Measurements from ENCODE around the gene LMO1.

LMO1 gene

GRCh38 chr11:8257003-8257664 is 6.5 kb downstream of the LMO1 start:
- no CpG with 5 or more reads among the region's 4 CpGs for WGBS (ENCODE audit: insufficient coverage, insufficient read length)
- Histone ChIP-seq H3K4me1 (ENCODE audit: control insufficient read depth, insufficient read depth, low read length) (peaks cover under 1% of the 10 kb centered on the region), H3K4me3 (ENCODE audit: low read length) (no peak overlapping the region), H3K27ac (ENCODE audit: low read length) (no peak overlapping the region), H3K9me3 (ENCODE audit: control insufficient read depth, insufficient read depth, low read length) (no peaks in the 10 kb centered on the region), H3K36me3 (ENCODE audit: control insufficient read depth, insufficient read depth, low read length) (no peaks in the 10 kb centered on the region), H3K27me3 (ENCODE audit: control insufficient read depth, insufficient read depth, low read length) (peaks cover 16% of the 10 kb centered on the region)
- no peak for DNase-seq (ENCODE audit: low read depth, low spot score)

GRCh38 chr11:8256271-8257002 is 7.2 kb downstream of the LMO1 start:
- H3K9me3 ChIP-seq (ENCODE audit: control insufficient read depth, insufficient read depth, low read length), result no peaks in the 10 kb centered on the region
- H3K27me3 ChIP-seq (ENCODE audit: control insufficient read depth, insufficient read depth, low read length), result peaks cover 9% of the 10 kb centered on the region; the same call in 1 of the 2 replicates
- no peaks in the 10 kb centered on the region for H3K36me3 ChIP-seq (ENCODE audit: control insufficient read depth, insufficient read depth, low read length)
- H3K4me1 ChIP-seq (ENCODE audit: control insufficient read depth, insufficient read depth, low read length), result no peaks in the 10 kb centered on the region
- no peak for DNase-seq (ENCODE audit: low read depth, low spot score)
- H3K4me3 ChIP-seq (ENCODE audit: low read length), result no peak overlapping the region
- no CpG with 5 or more reads among the region's 5 CpGs for WGBS (ENCODE audit: insufficient coverage, insufficient read length)
- H3K27ac ChIP-seq (ENCODE audit: low read length), result no peak overlapping the region

- Histone ChIP-seq H3K27ac (ENCODE audit: low read length) (no peak overlapping the region), H3K9me3 (ENCODE audit: control insufficient read depth, insufficient read depth, low read length) (no peaks in the 10 kb centered on the region), H3K27me3 (ENCODE audit: control insufficient read depth, insufficient read depth, low read length) (no peaks in the 10 kb centered on the region), H3K4me1 (ENCODE audit: control insufficient read depth, insufficient read depth, low read length) (no peaks in the 10 kb centered on the region), H3K36me3 (ENCODE audit: control insufficient read depth, insufficient read depth, low read length) (no peaks in the 10 kb centered on the region), H3K4me3 (ENCODE audit: low read length) (no peak overlapping the region)
- no peak for DNase-seq (ENCODE audit: low read depth, low spot score)
- WGBS (ENCODE audit: insufficient coverage, insufficient read length), result no CpG with 5 or more reads among the region's 12 CpGs
Observed at GRCh38 chr11:8253566-8253965, 10.1 kb downstream of the LMO1 start.

GRCh38 chr11:8252946-8253345 is 10.7 kb downstream of the LMO1 start:
- H3K4me3 ChIP-seq (ENCODE audit: low read length), result no peak overlapping the region
- H3K27me3 ChIP-seq (ENCODE audit: control insufficient read depth, insufficient read depth, low read length), result no peaks in the 10 kb centered on the region
- no peaks in the 10 kb centered on the region for H3K4me1 ChIP-seq (ENCODE audit: control insufficient read depth, insufficient read depth, low read length)
- no peak for DNase-seq (ENCODE audit: low read depth, low spot score)
- H3K9me3 ChIP-seq (ENCODE audit: control insufficient read depth, insufficient read depth, low read length), result no peaks in the 10 kb centered on the region
- no CpG with 5 or more reads among the region's 5 CpGs for WGBS (ENCODE audit: insufficient coverage, insufficient read length)
- H3K27ac ChIP-seq (ENCODE audit: low read length), result no peak overlapping the region
- no peaks in the 10 kb centered on the region for H3K36me3 ChIP-seq (ENCODE audit: control insufficient read depth, insufficient read depth, low read length)

- Histone ChIP-seq H3K27me3 (ENCODE audit: control insufficient read depth, insufficient read depth, low read length) (no peaks in the 10 kb centered on the region), H3K9me3 (ENCODE audit: control insufficient read depth, insufficient read depth, low read length) (no peaks in the 10 kb centered on the region), H3K4me1 (ENCODE audit: control insufficient read depth, insufficient read depth, low read length) (no peaks in the 10 kb centered on the region), H3K27ac (ENCODE audit: low read length) (no peak overlapping the region), H3K36me3 (ENCODE audit: control insufficient read depth, insufficient read depth, low read length) (no peaks in the 10 kb centered on the region), H3K4me3 (ENCODE audit: low read length) (no peak overlapping the region)
- DNase-seq (ENCODE audit: low read depth, low spot score), result no peak
- no CpG with 5 or more reads among the region's 5 CpGs for whole genome bisulfite sequencing (ENCODE audit: insufficient coverage, insufficient read length)
Observed at GRCh38 chr11:8252388-8252787, 11.3 kb downstream of the LMO1 start.

- Histone ChIP-seq H3K27ac (ENCODE audit: low read length) (no peak overlapping the region), H3K36me3 (ENCODE audit: control insufficient read depth, insufficient read depth, low read length) (no peaks in the 10 kb centered on the region)
- 100% methylated on average over 4 of the region's 10 CpGs for WGBS (ENCODE audit: insufficient coverage, insufficient read length)
Observed at GRCh38 chr11:8251616-8252295, 11.9 kb downstream of the LMO1 start.

GRCh38 chr11:8250981-8251615 is 12.6 kb downstream of the LMO1 start:
- H3K27ac ChIP-seq (ENCODE audit: low read length), result no peak overlapping the region
- no CpG with 5 or more reads among the region's 11 CpGs for WGBS (ENCODE audit: insufficient coverage, insufficient read length)
- H3K36me3 ChIP-seq (ENCODE audit: control insufficient read depth, insufficient read depth, low read length), result no peaks in the 10 kb centered on the region
- H3K4me1 ChIP-seq (ENCODE audit: control insufficient read depth, insufficient read depth, low read length), result no peaks in the 10 kb centered on the region
- DNase-seq (ENCODE audit: low read depth, low spot score), result no peak
- no peak overlapping the region for H3K4me3 ChIP-seq (ENCODE audit: low read length)
- H3K9me3 ChIP-seq (ENCODE audit: control insufficient read depth, insufficient read depth, low read length), result no peaks in the 10 kb centered on the region
- no peaks in the 10 kb centered on the region for H3K27me3 ChIP-seq (ENCODE audit: control insufficient read depth, insufficient read depth, low read length)

More at GRCh38 chr11:8251616-8252295, 11.9 kb downstream of the LMO1 start:
- DNase-seq (ENCODE audit: low read depth, low spot score), result no peak
- H3K4me3 ChIP-seq (ENCODE audit: low read length), result no peak overlapping the region
- no peaks in the 10 kb centered on the region for H3K27me3 ChIP-seq (ENCODE audit: control insufficient read depth, insufficient read depth, low read length)
- H3K4me1 ChIP-seq (ENCODE audit: control insufficient read depth, insufficient read depth, low read length), result no peaks in the 10 kb centered on the region
- H3K9me3 ChIP-seq (ENCODE audit: control insufficient read depth, insufficient read depth, low read length), result no peaks in the 10 kb centered on the region

GRCh38 chr11:8250434-8250833 is 13.2 kb downstream of the LMO1 start:
- WGBS (ENCODE audit: insufficient coverage, insufficient read length), result no CpG with 5 or more reads among the region's 5 CpGs
- Histone ChIP-seq H3K36me3 (ENCODE audit: control insufficient read depth, insufficient read depth, low read length) (no peaks in the 10 kb centered on the region), H3K9me3 (ENCODE audit: control insufficient read depth, insufficient read depth, low read length) (no peaks in the 10 kb centered on the region), H3K4me1 (ENCODE audit: control insufficient read depth, insufficient read depth, low read length) (no peaks in the 10 kb centered on the region), H3K27me3 (ENCODE audit: control insufficient read depth, insufficient read depth, low read length) (no peaks in the 10 kb centered on the region), H3K4me3 (ENCODE audit: low read length) (no peak overlapping the region), H3K27ac (ENCODE audit: low read length) (no peak overlapping the region)
- no peak for DNase-seq (ENCODE audit: low read depth, low spot score)

GRCh38 chr11:8249482-8249881 is 14.2 kb downstream of the LMO1 start:
- WGBS (ENCODE audit: insufficient coverage, insufficient read length), result no CpG with 5 or more reads among the region's 6 CpGs
- Histone ChIP-seq H3K27me3 (ENCODE audit: control insufficient read depth, insufficient read depth, low read length) (no peaks in the 10 kb centered on the region), H3K9me3 (ENCODE audit: control insufficient read depth, insufficient read depth, low read length) (no peaks in the 10 kb centered on the region), H3K36me3 (ENCODE audit: control insufficient read depth, insufficient read depth, low read length) (no peaks in the 10 kb centered on the region), H3K4me1 (ENCODE audit: control insufficient read depth, insufficient read depth, low read length) (no peaks in the 10 kb centered on the region), H3K27ac (ENCODE audit: low read length) (no peak overlapping the region), H3K4me3 (ENCODE audit: low read length) (no peak overlapping the region)
- no peak for DNase-seq (ENCODE audit: low read depth, low spot score)

GRCh38 chr11:8248786-8249185 is 14.9 kb downstream of the LMO1 start:
- H3K36me3 ChIP-seq (ENCODE audit: control insufficient read depth, insufficient read depth, low read length), result no peaks in the 10 kb centered on the region
- H3K4me3 ChIP-seq (ENCODE audit: low read length), result no peak overlapping the region
- WGBS (ENCODE audit: insufficient coverage, insufficient read length), result no CpG with 5 or more reads among the region's 1 CpG
- H3K27ac ChIP-seq (ENCODE audit: low read length), result no peak overlapping the region
- no peaks in the 10 kb centered on the region for H3K9me3 ChIP-seq (ENCODE audit: control insufficient read depth, insufficient read depth, low read length)
- no peaks in the 10 kb centered on the region for H3K4me1 ChIP-seq (ENCODE audit: control insufficient read depth, insufficient read depth, low read length)
- H3K27me3 ChIP-seq (ENCODE audit: control insufficient read depth, insufficient read depth, low read length), result no peaks in the 10 kb centered on the region
- no peak for DNase-seq (ENCODE audit: low read depth, low spot score)
